KMS-11 (cell line): ENCODE results near the gene DNAJB11.

Source experiments
- H2AFZ ChIP-seq: fragments of 200-600 bp; sonication (generic); 2 replicates; pipeline ENCODE4 v1.6.1; 2016; ENCODE audit warnings: antibody characterized with exemption, mixed run types, low read depth
- H3K27ac ChIP-seq: fragments of 200-600 bp; sonication (generic); 2 replicates; pipeline ENCODE4 v1.6.1; 2016; ENCODE audit warnings: mild to moderate bottlenecking, mixed run types
- H3K27me3 ChIP-seq: fragments of 200-600 bp; sonication (generic); 2 replicates; pipeline ENCODE4 v1.6.1; 2017; ENCODE audit warnings: mild to moderate bottlenecking, low read depth, mixed run types, moderate library complexity; ENCODE audit not compliant: insufficient read depth
- H3K36me3 ChIP-seq: fragments of 200-600 bp; sonication (generic); 2 replicates; pipeline ENCODE4 v1.6.1; 2017; ENCODE audit warnings: mild to moderate bottlenecking, mixed run types; ENCODE audit not compliant: insufficient read depth
- H3K4me1 ChIP-seq: fragments of 200-600 bp; sonication (generic); 2 replicates; pipeline ENCODE4 v1.6.1; 2016; ENCODE audit warnings: mild to moderate bottlenecking, low read depth, mixed run types; ENCODE audit not compliant: poor library complexity, severe bottlenecking
- H3K4me2 ChIP-seq: fragments of 200-600 bp; sonication (generic); 2 replicates; pipeline ENCODE4 v1.7.0; 2016; ENCODE audit warnings: mild to moderate bottlenecking, mixed run types
- H3K4me3 ChIP-seq: fragments of 200-600 bp; sonication (generic); IDR thresholded peaks from 2 replicates; pipeline ENCODE4 v1.6.1; 2017; ENCODE audit warnings: low read depth, low read length, mixed read lengths; ENCODE audit not compliant: insufficient read depth
- H3K79me2 ChIP-seq: fragments of 200-600 bp; sonication (generic); 2 replicates; pipeline ENCODE4 v1.6.1; 2016; ENCODE audit warnings: low read depth, mixed run types; ENCODE audit not compliant: insufficient read depth
- H3K9ac ChIP-seq: fragments of 200-600 bp; sonication (generic); 2 replicates; pipeline ENCODE4 v1.6.1; 2016; ENCODE audit warnings: mild to moderate bottlenecking, mixed run types
- H4K20me1 ChIP-seq: fragments of 200-600 bp; sonication (generic); 2 replicates; pipeline ENCODE4 v1.6.1; 2016; ENCODE audit warnings: mild to moderate bottlenecking, mixed run types; ENCODE audit not compliant: insufficient read depth
- CTCF ChIP-seq: fragments of 200-600 bp; sonication (generic); conservative IDR thresholded peaks from 2 replicates; pipeline ENCODE4 v1.6.1; 2017; ENCODE audit warnings: low read depth, mild to moderate bottlenecking, antibody characterized with exemption, low read length, moderate library complexity, mixed read lengths

Gene DNAJB11

GRCh38 chr3:186609247-186609868 lies 38.8 kb downstream of the DNAJB11 start:
- no peaks in the 10 kb centered on the region for H3K27me3 ChIP-seq
- no peak overlapping the region for H3K4me3 ChIP-seq
- peaks cover 8% of the 10 kb centered on the region for H3K4me1 ChIP-seq
- H3K79me2 ChIP-seq: no peaks in the 10 kb centered on the region
- H2AFZ ChIP-seq: no peak overlapping the region; the same call in 1 of the 2 replicates
- no peak overlapping the region for H3K9ac ChIP-seq
- no peak for TF ChIP-seq CTCF
- H4K20me1 ChIP-seq: no peaks in the 10 kb centered on the region
- H3K27ac ChIP-seq: no peak overlapping the region
- no peak overlapping the region for H3K4me2 ChIP-seq
- no peaks in the 10 kb centered on the region for H3K36me3 ChIP-seq

GRCh38 chr3:186612065-186612464 lies 41.5 kb downstream of the DNAJB11 start:
- no peaks in the 10 kb centered on the region for H3K27me3 ChIP-seq
- H3K79me2 ChIP-seq: no peaks in the 10 kb centered on the region
- H3K4me3 ChIP-seq: no peak overlapping the region
- no peak overlapping the region for H3K4me2 ChIP-seq
- no peak overlapping the region for H3K9ac ChIP-seq
- H3K27ac ChIP-seq: no peak overlapping the region
- peaks cover 21% of the 10 kb centered on the region for H3K4me1 ChIP-seq
- no peaks in the 10 kb centered on the region for H4K20me1 ChIP-seq
- H2AFZ ChIP-seq: no peak overlapping the region
- TF ChIP-seq CTCF: no peak
- H3K36me3 ChIP-seq: no peaks in the 10 kb centered on the region

GRCh38 chr3:186612721-186613636 lies 42.5 kb downstream of the DNAJB11 start, which contains the start of gene AHSG:
Gene AHSG, plus strand, starts transcription at chr3:186613060. Its CDS starts 82 bp downstream, at chr3:186613142.
- no peak within 1 kb of the TSS for H3K27ac ChIP-seq
- H3K79me2 ChIP-seq: no peaks in the 10 kb centered on the region
- H3K27me3 ChIP-seq: no peaks in the 10 kb centered on the region
- H3K9ac ChIP-seq: no peak within 1 kb of the TSS
- peaks cover 21% of the 10 kb centered on the region for H3K4me1 ChIP-seq
- H3K4me2 ChIP-seq: no peak within 1 kb of the TSS
- H3K36me3 ChIP-seq: no peaks in the 10 kb centered on the region
- H2AFZ ChIP-seq: no peak within 1 kb of the TSS
- TF ChIP-seq CTCF: no peak
- no peak within 1 kb of the TSS for H3K4me3 ChIP-seq
- no peaks in the 10 kb centered on the region for H4K20me1 ChIP-seq

- no peak overlapping the region for H3K4me3 ChIP-seq
- no peak overlapping the region for H3K4me2 ChIP-seq
- H2AFZ ChIP-seq: no peak overlapping the region
- peaks cover 16% of the 10 kb centered on the region for H3K4me1 ChIP-seq
- TF ChIP-seq CTCF: no peak
- no peaks in the 10 kb centered on the region for H4K20me1 ChIP-seq
- no peak overlapping the region for H3K9ac ChIP-seq
- no peak overlapping the region for H3K27ac ChIP-seq
- no peaks in the 10 kb centered on the region for H3K79me2 ChIP-seq
- H3K36me3 ChIP-seq: no peaks in the 10 kb centered on the region
- no peaks in the 10 kb centered on the region for H3K27me3 ChIP-seq
Observed at GRCh38 chr3:186613637-186614265, 43.2 kb downstream of the DNAJB11 start.
